Naive thymus-derived CD8-positive, alpha-beta T cell (primary cell): ENCODE measurements around the gene POC1A. TPM values are rescaled to one million over a fixed set of nuclear protein-coding genes. Genes with fewer than 3 reads are reported as not detected.

Experiments used
- ATAC-seq, 2 donors: fragments of 150-1000 bp; cut with Tn5 transposase in 1 of 2; sonication (Bioruptor Pico), chemical (Tn5 transposase) in 1 of 2; 1 replicate in 1 of 2; 2 replicates in 1 of 2; pipeline ENCODE4 v1.10.0; 2021; ENCODE audit warnings: mild to moderate bottlenecking in 2 of 2, moderate library complexity in 2 of 2
- POLR2A ChIA-PET: fragments of 350-600 bp; sonication (Branson Sonifier 250); formaldehyde crosslinking; loops from one replicate; lab custom pipeline; 2021; ENCODE audit warnings: antibody characterized with exemption; lab: Charles Lee
- DNase-seq, 10 donors: peaks; one replicate each; pipeline versions ENCODE4 v3.0.0 to v3.0.0-alpha.2; 2020 to 2022
- H3K27ac Mint-ChIP-seq, 10 donors: one replicate each; pipeline ENCODE4 v1.8.0; 2020 to 2022; ENCODE audit warnings: mild to moderate bottlenecking in 10 of 10, mixed read lengths in 10 of 10, moderate library complexity in 4 of 10, inconsistent platforms in 1 of 10
- H3K27me3 Mint-ChIP-seq, 5 donors: one replicate each; pipeline ENCODE4 v1.8.0; 2021 to 2022; ENCODE audit warnings: mixed read lengths in 5 of 5
- H3K36me3 Mint-ChIP-seq, 3 donors: one replicate each; pipeline ENCODE4 v1.8.0; 2020 to 2022; ENCODE audit warnings: mixed read lengths in 3 of 3, mild to moderate bottlenecking in 2 of 3, inconsistent platforms in 1 of 3
- H3K4me1 Mint-ChIP-seq, 4 donors: one replicate each; pipeline ENCODE4 v1.8.0; 2021 to 2022; ENCODE audit warnings: mixed read lengths in 4 of 4
- H3K4me3 Mint-ChIP-seq, 10 donors: one replicate each; pipeline ENCODE4 v1.8.0; 2020 to 2022; ENCODE audit warnings: mild to moderate bottlenecking in 10 of 10, mixed read lengths in 10 of 10, moderate library complexity in 6 of 10, inconsistent platforms in 1 of 10
- H3K9me3 Mint-ChIP-seq, 9 donors: one replicate each; pipeline ENCODE4 v1.8.0; 2020 to 2022; ENCODE audit warnings: mixed read lengths in 9 of 9, mild to moderate bottlenecking in 3 of 9, inconsistent platforms in 1 of 9, moderate library complexity in 1 of 9
- polyA plus RNA-seq, 3 donors: library from polyadenylated mRNA; unstranded; fragments of 300-500 nt; fragmentation: Illumina TruSeq; gene quantifications; one replicate each; pipeline ENCODE4 v1.2.3, GENCODE V29; 2021
- total RNA-seq, 8 experiments: library from RNA in 2 of 8; stranded (reverse) in 2 of 8; gene quantifications; one replicate each; pipeline ENCODE4 v1.2.3 and lab custom pipeline; 2021 to 2026

Gene POC1A
- total and polyA plus RNA-seq, 5 experiments from 2014 or later = 0.28 to 1.9 (median 1.1) TPM

- H3K27ac Mint-ChIP-seq = no peak overlapping the region
- no peak overlapping the region for H3K4me3 Mint-ChIP-seq
- no peaks in the 10 kb centered on the region for H3K9me3 Mint-ChIP-seq
- H3K4me1 Mint-ChIP-seq = peaks cover 12 to 19% (median 17%) of the 10 kb centered on the region in 4 donors
- ATAC-seq (no peak), DNase-seq (no peak)
- no peaks in the 10 kb centered on the region for H3K36me3 Mint-ChIP-seq
- POLR2A ChIA-PET = no interaction called here
- H3K27me3 Mint-ChIP-seq = no peaks in the 10 kb centered on the region
These were observed 63.2 kb downstream of the POC1A start for GRCh38 chr3:52090933-52091468.

GRCh38 chr3:52090131-52090932 is 63.9 kb downstream of the POC1A start:
- Mint-ChIP-seq H3K27ac (no peak overlapping the region), H3K27me3 (no peaks in the 10 kb centered on the region), H3K36me3 (no peaks in the 10 kb centered on the region), H3K9me3 (no peaks in the 10 kb centered on the region), H3K4me1 (peaks cover 17 to 25% (median 24%) of the 10 kb centered on the region in 4 donors), H3K4me3 (no peak overlapping the region)
- no peak for ATAC-seq
- POLR2A ChIA-PET = no interaction called here
- no peak for DNase-seq

DNA sequence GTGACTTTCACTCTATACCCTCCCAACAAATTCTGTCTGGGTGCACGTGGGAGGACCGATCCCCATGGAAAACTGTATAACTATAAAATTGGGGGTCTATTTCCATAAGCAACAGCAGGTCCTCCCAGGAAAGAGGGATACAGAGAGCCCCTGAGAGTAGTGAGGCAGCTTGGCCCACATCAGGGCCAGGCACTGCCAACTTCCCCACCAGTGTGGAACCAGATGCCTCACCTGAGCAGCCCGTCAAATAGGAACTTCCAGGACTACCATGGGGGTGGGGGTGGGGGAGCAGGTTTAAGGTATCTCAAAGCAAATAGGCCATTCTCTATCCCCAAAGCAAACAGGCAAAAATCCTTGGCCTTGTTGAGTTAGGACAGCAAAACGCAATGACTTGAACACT is 64.5 kb downstream of the POC1A start:
- POLR2A ChIA-PET = no interaction called here
- DNase-seq (no peak), ATAC-seq (no peak)
- H3K36me3 Mint-ChIP-seq = no peaks in the 10 kb centered on the region
- no peaks in the 10 kb centered on the region for H3K27me3 Mint-ChIP-seq
- H3K4me1 Mint-ChIP-seq = peaks cover 19 to 32% (median 29%) of the 10 kb centered on the region in 4 donors
- no peak overlapping the region for H3K4me3 Mint-ChIP-seq
- no peak overlapping the region for H3K27ac Mint-ChIP-seq
- no peaks in the 10 kb centered on the region for H3K9me3 Mint-ChIP-seq

DNA sequence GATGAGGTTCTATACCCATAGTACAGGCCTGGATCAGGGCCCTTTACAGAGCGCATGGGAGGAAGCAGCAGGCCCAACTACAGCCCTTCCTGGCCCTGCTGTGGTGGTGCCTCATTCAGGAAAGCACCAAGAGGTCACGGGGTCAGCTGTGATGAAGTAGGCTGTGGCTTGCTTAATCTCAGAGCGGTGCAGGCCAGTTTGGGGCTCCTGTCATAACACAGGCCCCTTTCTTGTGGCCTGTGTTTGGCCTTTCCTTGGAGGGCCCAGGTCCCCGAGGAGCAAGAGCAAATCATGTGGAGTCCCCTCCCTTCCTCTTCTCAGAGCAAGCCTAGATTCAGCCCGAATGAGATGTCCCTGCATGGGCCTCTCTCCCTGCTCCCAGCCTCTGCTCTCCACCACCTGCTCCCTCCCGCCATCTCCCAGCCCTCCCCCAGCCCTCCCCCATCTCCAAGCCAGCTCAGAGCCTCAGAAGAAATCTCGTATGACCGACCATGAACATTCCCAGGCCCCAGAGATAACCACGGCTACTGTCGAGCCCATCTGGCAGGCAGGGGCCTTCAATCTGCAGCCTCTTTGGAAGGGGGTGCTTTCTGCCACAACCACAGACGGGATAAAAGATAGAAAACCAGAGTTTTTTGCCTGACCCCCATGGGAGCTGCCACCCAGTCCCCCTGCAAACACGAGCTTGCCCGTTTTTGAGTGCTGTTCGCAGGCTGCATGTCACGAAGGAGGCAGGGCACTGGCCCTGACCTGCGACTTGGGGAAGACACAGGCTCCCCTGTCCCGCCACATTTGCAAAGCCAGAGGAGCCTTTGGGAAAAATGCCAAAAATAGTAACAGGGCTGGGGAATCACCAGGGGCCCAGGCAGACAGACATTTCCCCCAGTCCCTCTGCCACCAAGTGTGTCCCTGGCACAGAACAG is 65.5 kb downstream of the POC1A start:
- Mint-ChIP-seq H3K27ac (no peak overlapping the region), H3K4me3 (no peak overlapping the region), H3K4me1 (peaks cover 19 to 36% (median 30%) of the 10 kb centered on the region in 4 donors), H3K36me3 (no peaks in the 10 kb centered on the region), H3K27me3 (no peaks in the 10 kb centered on the region), H3K9me3 (no peaks in the 10 kb centered on the region)
- DNase-seq (no peak), ATAC-seq (no peak)
- POLR2A ChIA-PET = interaction anchor here (0.6 kb wide), 1 partner anchor 212 kb away, joined by 3 read pairs; no protein-coding TSS in a partner anchor

GRCh38 chr3:52087731-52088130 is 66.5 kb downstream of the POC1A start:
- Mint-ChIP-seq H3K9me3 (no peaks in the 10 kb centered on the region), H3K4me3 (peak overlapping the region in 1 of 10 donors; percentile 28), H3K4me1 (peaks cover 21 to 36% (median 30%) of the 10 kb centered on the region in 4 donors), H3K27ac (peak overlapping the region in 2 of 10 donors; percentile 17 to 72), H3K27me3 (no peaks in the 10 kb centered on the region), H3K36me3 (no peaks in the 10 kb centered on the region)
- no peak for DNase-seq
- POLR2A ChIA-PET = interaction anchor here (0.6 kb wide), 1 partner anchor 29 kb away, joined by 3 read pairs; no protein-coding TSS in a partner anchor
- no peak for ATAC-seq

DNA sequence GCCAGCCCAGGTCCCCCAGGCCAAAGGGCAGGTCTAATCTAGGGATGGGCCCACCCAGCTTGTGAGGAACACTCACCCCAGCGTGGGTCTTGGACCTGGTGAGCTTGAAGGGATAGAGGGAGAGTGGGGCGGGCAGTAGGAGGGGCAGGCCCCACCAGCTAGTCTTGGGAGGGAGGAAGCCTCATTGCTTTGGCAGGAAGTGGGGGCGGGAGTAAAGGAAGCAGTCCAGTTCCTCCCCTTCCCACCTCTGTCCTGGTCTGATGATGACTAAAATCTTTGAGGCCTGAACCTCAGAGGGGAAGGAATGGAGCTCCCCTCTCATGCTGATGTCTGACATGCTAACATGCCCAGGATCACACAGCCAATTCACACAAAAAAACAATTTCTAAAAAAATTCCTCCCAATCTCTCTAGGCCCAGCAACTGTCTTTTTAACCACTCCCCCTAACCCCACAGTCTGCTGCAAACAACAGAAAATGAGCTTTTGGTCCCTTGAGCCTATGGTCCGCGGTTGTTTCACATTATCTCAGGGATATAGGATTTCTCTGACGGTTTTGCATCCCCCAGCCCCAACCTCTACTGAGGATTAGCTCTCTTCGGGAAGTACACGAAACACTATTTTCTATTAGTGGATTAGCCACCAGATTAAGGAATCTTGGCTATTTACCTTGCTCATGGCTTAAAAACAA is 67.1 kb downstream of the POC1A start:
- no peak for DNase-seq
- POLR2A ChIA-PET = interaction anchor here (0.6 kb wide), 1 partner anchor 30 kb away, joined by 3 read pairs; no protein-coding TSS in a partner anchor

DNA sequence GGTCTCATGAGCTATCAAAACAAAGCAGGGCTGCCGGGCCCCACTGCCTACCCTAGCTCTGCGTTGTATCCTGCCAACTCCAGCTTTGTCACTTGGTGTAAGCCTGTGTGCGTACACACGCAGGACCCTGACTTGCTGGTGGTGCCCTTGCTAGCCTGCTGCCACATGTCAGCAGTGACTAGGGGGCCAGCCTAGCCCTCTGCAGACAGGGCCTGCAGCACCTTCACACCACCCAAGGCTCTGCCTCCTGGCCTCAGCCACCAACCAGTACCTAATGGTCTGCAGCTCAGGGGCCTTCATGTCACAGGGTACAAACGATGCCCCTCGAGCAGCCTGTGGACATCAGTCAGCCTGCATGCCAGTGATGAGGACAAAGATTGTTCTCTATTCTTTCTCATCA is 67.8 kb downstream of the POC1A start:
- H3K4me1 Mint-ChIP-seq = peaks cover 21 to 36% (median 30%) of the 10 kb centered on the region in 4 donors
- peak overlapping the region in 6 of 10 donors; percentile 1 to 61 (median 37) for H3K4me3 Mint-ChIP-seq
- POLR2A ChIA-PET = no interaction called here
- no peaks in the 10 kb centered on the region for H3K9me3 Mint-ChIP-seq
- peak; percentile 25 to 34 for ATAC-seq
- DNase-seq = peak in 1 of 10 donors; percentile 10
- no peaks in the 10 kb centered on the region for H3K36me3 Mint-ChIP-seq
- peak overlapping the region in 9 of 10 donors; percentile 17 to 86 (median 73) for H3K27ac Mint-ChIP-seq
- H3K27me3 Mint-ChIP-seq = no peaks in the 10 kb centered on the region

More for the DNA sequence above, 67.1 kb downstream of the POC1A start:
- Mint-ChIP-seq H3K4me3 (peak overlapping the region in 7 of 10 donors; percentile 21 to 75 (median 41)), H3K9me3 (no peaks in the 10 kb centered on the region), H3K4me1 (peaks cover 21 to 36% (median 30%) of the 10 kb centered on the region in 4 donors), H3K27me3 (no peaks in the 10 kb centered on the region), H3K36me3 (no peaks in the 10 kb centered on the region), H3K27ac (peak overlapping the region in 7 of 10 donors; percentile 49 to 86 (median 72))
- no peak for ATAC-seq

DNA sequence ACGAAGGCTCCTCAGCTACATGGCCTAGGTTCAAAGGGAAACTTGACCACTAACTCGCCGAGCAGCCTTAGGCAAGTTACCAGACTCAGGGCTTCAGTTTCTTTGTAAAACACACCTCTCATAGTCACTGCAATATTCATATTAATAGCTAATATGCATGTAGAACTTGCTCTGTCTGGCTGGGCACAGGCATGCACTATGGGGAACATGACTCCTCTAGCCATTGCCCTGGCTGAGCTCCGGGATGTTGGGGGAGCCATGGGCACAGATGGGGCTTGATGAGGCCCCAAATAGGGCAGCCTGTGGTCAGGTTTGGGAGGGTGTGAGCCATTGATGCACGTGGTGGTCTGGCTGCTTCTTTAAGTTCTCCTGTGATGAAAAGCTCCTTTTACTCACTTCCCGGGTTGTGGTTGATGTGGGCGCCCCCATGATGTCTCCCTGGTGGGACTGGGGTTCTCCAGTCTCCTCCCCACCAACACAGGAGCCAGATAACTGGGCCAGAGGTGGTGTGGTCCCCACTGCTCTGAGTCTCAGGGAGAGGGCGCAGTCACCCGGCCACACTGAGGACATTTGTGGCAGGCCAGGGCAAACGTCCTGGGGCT is 68.4 kb downstream of the POC1A start:
- H3K4me1 Mint-ChIP-seq = peaks cover 21 to 36% (median 30%) of the 10 kb centered on the region in 4 donors
- DNase-seq (peak in 4 of 10 donors; percentile 6 to 17 (median 15)), ATAC-seq (peak; percentile 41 to 76)
- peak overlapping the region in 4 of 10 donors; percentile 41 to 61 (median 52) for H3K4me3 Mint-ChIP-seq
- H3K9me3 Mint-ChIP-seq = no peaks in the 10 kb centered on the region
- no peaks in the 10 kb centered on the region for H3K27me3 Mint-ChIP-seq
- POLR2A ChIA-PET = no interaction called here
- H3K36me3 Mint-ChIP-seq = no peaks in the 10 kb centered on the region
- peak overlapping the region in 8 of 10 donors; percentile 38 to 90 (median 77) for H3K27ac Mint-ChIP-seq

DNA sequence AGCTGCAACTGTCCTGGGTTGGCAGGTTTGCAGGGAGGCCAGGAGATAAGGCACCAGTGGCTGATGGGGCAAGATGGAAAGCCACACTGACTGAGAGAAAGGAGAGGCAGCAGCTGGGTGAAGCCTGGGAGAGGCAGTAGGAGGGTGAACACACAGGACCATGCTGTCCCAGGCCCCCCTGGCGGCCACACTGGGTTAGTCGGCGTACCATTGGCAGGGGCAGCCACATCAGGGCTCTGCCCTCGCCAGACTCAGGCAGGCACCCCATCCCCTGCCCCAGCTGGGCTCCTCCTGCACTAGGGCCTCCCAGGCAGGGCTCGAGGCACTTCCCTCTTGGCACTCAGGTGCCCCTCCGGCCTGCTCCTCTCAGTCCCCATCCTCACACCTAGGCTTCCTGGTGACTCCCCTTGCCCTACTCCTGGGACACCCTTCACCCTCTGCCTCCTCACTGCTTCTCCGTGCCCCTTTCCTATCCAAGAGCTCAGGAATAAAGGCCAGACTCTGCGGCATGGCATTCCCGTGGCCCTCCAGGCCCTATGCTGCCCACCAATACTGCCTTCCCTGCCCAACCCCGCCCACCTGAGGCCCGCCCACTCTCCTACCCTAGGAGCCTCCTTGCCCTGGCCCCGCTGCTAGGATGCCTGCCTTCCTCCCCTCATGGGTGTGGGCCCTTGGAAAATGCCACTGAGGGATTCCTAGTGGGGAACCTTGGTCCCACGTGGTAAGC is 69.1 kb downstream of the POC1A start:
- peak overlapping the region in 1 of 10 donors; percentile 22 for H3K4me3 Mint-ChIP-seq
- POLR2A ChIA-PET = no interaction called here

GRCh38 chr3:52084216-52084945 is 69.8 kb downstream of the POC1A start:
- H3K27me3 Mint-ChIP-seq = no peaks in the 10 kb centered on the region
- POLR2A ChIA-PET = no interaction called here
- H3K36me3 Mint-ChIP-seq = no peaks in the 10 kb centered on the region
- peak overlapping the region in 1 of 10 donors; percentile 22 for H3K4me3 Mint-ChIP-seq
- H3K4me1 Mint-ChIP-seq = peaks cover 21 to 36% (median 30%) of the 10 kb centered on the region in 4 donors
- peak overlapping the region in 4 of 10 donors; percentile 36 to 85 (median 54) for H3K27ac Mint-ChIP-seq
- ATAC-seq = no peak
- no peak for DNase-seq
- H3K9me3 Mint-ChIP-seq = no peaks in the 10 kb centered on the region

More for the DNA sequence above, 69.1 kb downstream of the POC1A start:
- Mint-ChIP-seq H3K4me1 (peaks cover 21 to 36% (median 30%) of the 10 kb centered on the region in 4 donors), H3K36me3 (no peaks in the 10 kb centered on the region), H3K27me3 (no peaks in the 10 kb centered on the region), H3K9me3 (no peaks in the 10 kb centered on the region), H3K27ac (peak overlapping the region in 5 of 10 donors; percentile 49 to 85 (median 75))
- DNase-seq = no peak
- no peak for ATAC-seq
